ENCODE measurements around the gene PARP2.

Gene PARP2

DNA sequence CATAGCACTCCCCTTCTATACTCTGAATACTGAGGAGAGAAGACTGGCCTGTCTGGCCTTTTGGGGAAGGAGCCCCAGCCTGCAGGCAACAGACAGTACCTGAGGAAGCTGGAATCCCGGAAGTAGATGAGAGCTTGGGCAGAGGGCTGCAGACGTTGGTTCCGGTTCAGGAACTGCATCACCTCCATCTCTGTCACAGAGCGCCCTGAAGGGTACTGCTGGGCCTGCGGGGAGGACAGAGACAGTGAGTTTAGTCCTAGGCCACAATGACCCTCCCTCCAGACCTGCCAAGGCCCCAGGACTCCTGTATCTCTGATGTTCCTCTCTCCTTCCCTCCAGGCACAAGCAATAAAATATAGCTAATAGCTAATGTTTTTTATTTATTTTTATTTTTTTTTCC lies 41.5 kb downstream of the PARP2 start:
- TF ChIP-seq EZH2 (IDR thresholded peaks at IDR 0.05; ENCODE audit: borderline replicate concordance, low read depth, low read length, severe bottlenecking), result no peak
- TF ChIP-seq, protein P1, sequence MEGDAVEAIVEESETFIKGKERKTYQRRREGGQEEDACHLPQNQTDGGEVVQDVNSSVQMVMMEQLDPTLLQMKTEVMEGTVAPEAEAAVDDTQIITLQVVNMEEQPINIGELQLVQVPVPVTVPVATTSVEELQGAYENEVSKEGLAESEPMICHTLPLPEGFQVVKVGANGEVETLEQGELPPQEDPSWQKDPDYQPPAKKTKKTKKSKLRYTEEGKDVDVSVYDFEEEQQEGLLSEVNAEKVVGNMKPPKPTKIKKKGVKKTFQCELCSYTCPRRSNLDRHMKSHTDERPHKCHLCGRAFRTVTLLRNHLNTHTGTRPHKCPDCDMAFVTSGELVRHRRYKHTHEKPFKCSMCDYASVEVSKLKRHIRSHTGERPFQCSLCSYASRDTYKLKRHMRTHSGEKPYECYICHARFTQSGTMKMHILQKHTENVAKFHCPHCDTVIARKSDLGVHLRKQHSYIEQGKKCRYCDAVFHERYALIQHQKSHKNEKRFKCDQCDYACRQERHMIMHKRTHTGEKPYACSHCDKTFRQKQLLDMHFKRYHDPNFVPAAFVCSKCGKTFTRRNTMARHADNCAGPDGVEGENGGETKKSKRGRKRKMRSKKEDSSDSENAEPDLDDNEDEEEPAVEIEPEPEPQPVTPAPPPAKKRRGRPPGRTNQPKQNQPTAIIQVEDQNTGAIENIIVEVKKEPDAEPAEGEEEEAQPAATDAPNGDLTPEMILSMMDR (IDR thresholded peaks at IDR 0.05; ENCODE audit: borderline replicate concordance, extremely low read depth, low read length, poor library complexity, severe bottlenecking), result no peak
- Histone ChIP-seq H4K20me1 (ENCODE audit: insufficient read depth, low read length) (no peaks in the 10 kb centered on the region), H3K27me3 (ENCODE audit: insufficient read depth, low read length, poor library complexity) (no peaks in the 10 kb centered on the region), H3K4me1 (ENCODE audit: insufficient read depth, low read length) (no peaks in the 10 kb centered on the region), H3K4me3 (ENCODE audit: low read depth in 1 of 2, low read length in 2 of 2) (no peak overlapping the region), H3K9me3 (ENCODE audit: insufficient read depth, low read length, severe bottlenecking) (no peaks in the 10 kb centered on the region), H3K4me2 (ENCODE audit: insufficient read depth, low read length) (no peak overlapping the region), H3K36me3 (ENCODE audit: insufficient read depth, low read length) (peaks cover 85% of the 10 kb centered on the region), H2AFZ (ENCODE audit: low read depth, low read length) (no peak overlapping the region), H3K79me2 (ENCODE audit: insufficient read depth, low read length) (no peaks in the 10 kb centered on the region), H3K27ac (ENCODE audit: low read length) (no peak overlapping the region), H3K9ac (ENCODE audit: low read depth, low read length) (no peak overlapping the region)
- ATAC-seq (ENCODE audit: insufficient read depth, low read depth) (no peak), DNase-seq (no peak)

DNA sequence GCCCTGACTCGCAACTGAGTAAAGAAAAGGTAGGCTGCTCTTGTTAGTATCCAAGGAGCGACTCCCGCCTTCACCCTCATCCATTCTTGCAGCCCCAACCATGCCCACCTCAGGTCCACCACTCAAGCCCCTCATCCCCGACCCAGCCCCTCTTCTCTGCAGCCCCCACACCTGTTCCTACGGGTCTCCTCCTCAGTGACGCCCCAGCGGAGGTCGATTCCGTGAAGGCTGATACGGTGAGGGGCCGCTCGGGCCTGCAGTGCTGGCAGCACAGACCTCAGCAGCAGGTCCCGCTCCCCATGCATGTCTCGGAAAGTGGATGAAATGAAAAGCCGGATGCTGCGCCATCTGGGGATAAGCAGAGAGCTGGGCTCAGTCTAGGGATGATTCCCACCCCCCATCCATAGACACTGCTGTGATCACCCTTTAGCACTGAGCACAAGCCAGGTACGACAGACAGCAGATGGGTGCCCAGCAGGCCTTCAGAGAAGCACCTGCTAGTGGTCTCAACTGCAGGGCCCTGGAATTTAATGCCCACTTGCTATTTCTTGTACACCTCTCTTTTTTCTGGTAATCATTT lies 42.9 kb downstream of the PARP2 start:
- no peak for TF ChIP-seq EZH2 (IDR thresholded peaks at IDR 0.05; ENCODE audit: borderline replicate concordance, low read depth, low read length, severe bottlenecking)
- TF ChIP-seq, protein P1 (IDR thresholded peaks at IDR 0.05; ENCODE audit: borderline replicate concordance, extremely low read depth, low read length, poor library complexity, severe bottlenecking), result no peak
- Histone ChIP-seq H3K79me2 (ENCODE audit: insufficient read depth, low read length) (no peaks in the 10 kb centered on the region), H3K9me3 (ENCODE audit: insufficient read depth, low read length, severe bottlenecking) (no peaks in the 10 kb centered on the region), H3K9ac (ENCODE audit: low read depth, low read length) (no peak overlapping the region), H3K4me1 (ENCODE audit: insufficient read depth, low read length) (no peaks in the 10 kb centered on the region), H3K27ac (ENCODE audit: low read length) (no peak overlapping the region), H2AFZ (ENCODE audit: low read depth, low read length) (no peak overlapping the region), H4K20me1 (ENCODE audit: insufficient read depth, low read length) (no peaks in the 10 kb centered on the region), H3K27me3 (ENCODE audit: insufficient read depth, low read length, poor library complexity) (no peaks in the 10 kb centered on the region), H3K4me2 (ENCODE audit: insufficient read depth, low read length) (no peak overlapping the region), H3K36me3 (ENCODE audit: insufficient read depth, low read length) (peaks cover 86% of the 10 kb centered on the region), H3K4me3 (ENCODE audit: low read depth in 1 of 2, low read length in 2 of 2) (no peak overlapping the region)
- no peak for DNase-seq
- ATAC-seq (ENCODE audit: insufficient read depth, low read depth), result no peak

DNA sequence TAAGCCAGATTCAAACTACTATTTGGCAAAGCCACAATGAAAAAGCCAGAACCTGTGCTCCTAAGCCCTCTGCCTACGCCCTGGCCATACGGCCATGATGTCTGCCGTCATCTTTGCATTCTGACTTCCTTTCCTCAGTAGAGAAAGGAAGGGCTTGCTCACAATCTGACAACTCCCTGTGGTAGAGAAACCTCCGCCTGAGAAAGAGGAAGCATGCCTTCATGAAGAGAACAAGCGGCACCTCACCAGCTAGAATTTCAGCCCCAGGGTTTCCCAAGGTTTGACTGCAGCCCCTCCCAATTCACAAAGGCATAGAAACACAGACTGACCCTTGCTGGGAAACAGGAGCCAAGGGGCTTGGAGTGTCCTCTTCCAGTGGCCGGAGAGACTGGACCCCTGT lies 44.1 kb downstream of the PARP2 start:
- Histone ChIP-seq H3K9ac (ENCODE audit: low read depth, low read length) (no peak overlapping the region), H3K27ac (ENCODE audit: low read length) (no peak overlapping the region), H3K4me3 (ENCODE audit: low read depth in 1 of 2, low read length in 2 of 2) (no peak overlapping the region), H3K9me3 (ENCODE audit: insufficient read depth, low read length, severe bottlenecking) (no peaks in the 10 kb centered on the region), H3K4me1 (ENCODE audit: insufficient read depth, low read length) (no peaks in the 10 kb centered on the region), H3K27me3 (ENCODE audit: insufficient read depth, low read length, poor library complexity) (no peaks in the 10 kb centered on the region), H3K4me2 (ENCODE audit: insufficient read depth, low read length) (no peak overlapping the region), H2AFZ (ENCODE audit: low read depth, low read length) (no peak overlapping the region), H3K36me3 (ENCODE audit: insufficient read depth, low read length) (peaks cover 85% of the 10 kb centered on the region), H3K79me2 (ENCODE audit: insufficient read depth, low read length) (no peaks in the 10 kb centered on the region), H4K20me1 (ENCODE audit: insufficient read depth, low read length) (no peaks in the 10 kb centered on the region)
- DNase-seq (no peak), ATAC-seq (ENCODE audit: insufficient read depth, low read depth) (no peak)
- TF ChIP-seq EZH2 (IDR thresholded peaks at IDR 0.05; ENCODE audit: borderline replicate concordance, low read depth, low read length, severe bottlenecking), result no peak
- TF ChIP-seq, protein P1 (IDR thresholded peaks at IDR 0.05; ENCODE audit: borderline replicate concordance, extremely low read depth, low read length, poor library complexity, severe bottlenecking), result no peak
